NT2/D1 (cell line): ENCODE results near the gene PCGF2.

Source experiments
- SUZ12 ChIP-seq: IDR thresholded peaks from 2 replicates; pipeline ENCODE4 v1.6.1; 2011; ENCODE audit not compliant: insufficient read length, insufficient read depth; ENCODE audit errors: extremely low read depth
- ZNF274 ChIP-seq: IDR thresholded peaks from 2 replicates; pipeline ENCODE4 v1.6.1; 2011; ENCODE audit warnings: mild to moderate bottlenecking, low read depth, low read length

- TF ChIP-seq SUZ12 (no peak), ZNF274 (no peak)
Observed at GRCh38 chr17:38733982-38734973, 13.9 kb downstream of the PCGF2 start.
